Measurements from ENCODE around the gene RACK1.

DNA sequence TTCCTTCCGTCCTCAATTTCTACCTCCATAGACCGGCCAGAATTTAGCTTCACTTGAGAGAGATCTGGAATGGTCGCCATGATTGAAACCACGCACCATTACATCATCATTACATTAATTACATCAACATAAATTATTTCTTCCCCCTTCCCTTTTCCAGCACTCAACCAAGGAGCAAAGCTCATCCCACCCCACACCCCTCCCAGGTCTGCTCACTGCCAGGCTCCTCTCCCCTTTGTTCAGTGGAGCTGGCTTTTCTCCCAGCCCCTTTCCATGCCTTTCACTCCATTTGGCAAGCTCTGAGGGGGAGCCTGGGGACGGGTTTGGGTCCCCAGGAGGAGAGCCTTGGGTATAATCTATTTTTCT is 8.4 kb downstream of the RACK1 start:
- TF ChIP-seq YY1 (IDR thresholded peaks at IDR 0.05; ENCODE audit: insufficient read depth, insufficient read length) (no peak), SUZ12 (IDR thresholded peaks at IDR 0.05; ENCODE audit: extremely low read depth, insufficient read depth, insufficient read length) (no peak), ZNF274 (IDR thresholded peaks at IDR 0.05; ENCODE audit: low read depth, low read length) (no peak)
